Epidermal melanocyte (primary cell): ENCODE data around the gene FLT3.
"Not testable (repeated sequence)": the region's sequence is repeated elsewhere in the genome, so short reads cannot be mapped to it uniquely, and the experiment has no call there.

Source experiments
- DNase-seq: peaks from one replicate; pipeline ENCODE4 v3.0.0; 2011; ENCODE audit warnings: low spot score; ENCODE audit not compliant: insufficient read length

Gene FLT3

DNA sequence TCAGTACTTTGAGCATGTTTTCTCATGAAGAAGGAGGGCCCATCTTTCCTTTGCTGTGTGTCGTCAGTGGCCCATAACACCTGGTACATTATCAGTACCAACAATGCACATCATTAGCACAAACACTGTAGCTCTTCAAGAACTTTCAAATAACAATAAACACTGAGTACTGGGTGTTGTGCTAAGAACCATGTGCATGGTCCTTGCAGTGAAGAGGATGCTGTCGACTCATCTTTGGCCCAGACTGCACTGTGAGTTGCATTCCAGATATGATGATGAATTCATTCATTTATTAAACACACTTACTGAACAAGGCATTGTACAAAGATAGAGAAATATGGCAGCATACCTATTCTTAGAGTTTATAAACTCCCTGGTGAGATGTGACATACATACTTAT lies 55.8 kb downstream of the FLT3 start:
- DNase-seq: no peak

DNA sequence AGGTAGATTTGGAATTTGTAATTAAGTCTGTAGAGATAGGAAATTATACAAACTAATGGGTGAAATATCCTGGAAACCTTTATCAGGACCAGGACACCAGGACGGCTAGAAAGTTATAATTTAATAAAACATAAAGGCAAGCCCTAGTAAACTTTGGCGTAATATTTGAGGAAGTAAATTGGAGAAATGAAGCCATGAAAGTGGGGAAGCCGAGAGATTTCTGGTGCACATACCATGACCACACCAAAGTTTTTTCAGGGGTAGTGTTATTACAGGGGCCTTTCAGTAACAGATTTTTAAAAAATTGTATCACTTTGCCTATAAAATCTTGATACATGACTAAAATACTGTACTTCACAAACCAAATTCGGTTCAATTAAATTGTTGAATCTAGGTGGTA lies 57.2 kb downstream of the FLT3 start:
- DNase-seq: no peak

GRCh38 chr13:28041501-28041900 lies 58.9 kb downstream of the FLT3 start:
- no peak for DNase-seq

DNA sequence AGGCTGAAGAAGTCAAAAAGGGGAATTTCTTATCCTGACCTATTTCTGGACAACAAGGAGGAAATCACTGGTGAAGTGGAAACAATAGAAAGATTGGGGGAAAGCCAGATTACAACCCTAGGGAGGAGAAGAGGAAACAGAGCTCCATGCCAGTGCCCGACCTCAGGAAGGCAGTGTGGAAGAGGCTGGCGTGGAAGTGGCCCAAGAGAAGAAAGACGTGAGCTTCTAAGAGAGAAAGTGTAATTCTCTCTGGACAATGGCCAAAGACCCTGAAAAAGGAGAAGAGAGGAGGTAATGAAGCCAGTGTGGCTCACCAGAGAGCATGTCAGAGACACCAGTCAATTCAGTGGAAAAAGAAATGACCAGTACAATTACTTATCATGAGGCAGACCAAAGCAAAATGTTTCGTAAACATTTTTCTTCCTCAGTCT lies 59.3 kb downstream of the FLT3 start:
- DNase-seq: no peak

- DNase-seq: no peak
Observed at GRCh38 chr13:28037399-28037798, 63.0 kb downstream of the FLT3 start.

DNA sequence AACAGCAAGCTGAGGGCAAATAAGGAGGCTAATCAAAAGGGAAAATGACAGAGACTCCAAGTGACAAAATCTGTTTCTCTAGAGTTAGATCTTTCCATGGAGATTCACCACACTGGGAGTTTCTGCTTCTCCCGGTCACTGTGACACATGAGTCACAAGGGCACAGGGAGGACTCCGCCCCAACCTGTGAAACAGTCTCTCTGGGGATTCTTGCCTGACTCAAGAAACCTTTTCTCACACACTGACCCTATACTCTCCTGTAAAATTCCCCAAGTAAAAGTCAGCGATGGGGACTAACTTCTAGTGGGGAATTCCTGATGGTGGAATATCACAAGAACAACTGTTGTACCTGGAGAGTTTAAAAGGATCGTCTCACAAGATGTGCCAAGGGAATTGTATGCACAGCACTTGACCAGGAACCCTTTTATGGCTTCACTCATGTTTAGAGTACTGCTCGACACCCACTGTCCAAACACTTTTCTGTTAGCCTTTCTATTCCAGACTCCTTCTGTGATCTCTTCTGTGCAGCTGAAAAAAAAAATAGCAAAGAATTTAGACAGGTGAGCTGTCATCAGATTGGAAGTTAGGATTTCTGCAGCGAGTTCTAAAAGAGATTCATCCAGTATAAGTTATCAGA lies 65.1 kb downstream of the FLT3 start:
- no peak for DNase-seq

DNA sequence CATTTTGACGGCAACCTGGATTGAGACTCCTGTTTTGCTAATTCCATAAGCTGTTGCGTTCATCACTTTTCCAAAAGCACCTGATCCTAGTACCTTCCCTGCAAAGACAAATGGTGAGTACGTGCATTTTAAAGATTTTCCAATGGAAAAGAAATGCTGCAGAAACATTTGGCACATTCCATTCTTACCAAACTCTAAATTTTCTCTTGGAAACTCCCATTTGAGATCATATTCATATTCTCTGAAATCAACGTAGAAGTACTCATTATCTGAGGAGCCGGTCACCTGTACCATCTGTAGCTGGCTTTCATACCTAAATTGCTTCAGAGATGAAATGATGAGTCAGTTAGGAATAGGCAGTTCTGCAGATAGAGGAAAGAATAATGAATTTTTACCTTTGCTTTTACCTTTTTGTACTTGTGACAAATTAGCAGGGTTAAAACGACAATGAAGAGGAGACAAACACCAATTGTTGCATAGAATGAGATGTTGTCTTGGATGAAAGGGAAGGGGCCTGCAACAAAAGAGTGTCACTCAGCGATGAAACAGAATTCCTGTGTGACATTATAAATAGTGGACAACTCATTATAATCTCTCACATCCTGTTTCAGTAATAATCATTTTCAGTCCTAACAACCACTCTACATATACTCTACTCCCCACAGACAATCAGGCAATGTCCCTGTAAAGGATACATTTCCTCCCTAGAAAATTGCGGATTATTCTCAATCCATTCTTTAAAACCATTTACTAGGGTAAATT lies 66.3 kb downstream of the FLT3 start:
- DNase-seq: no peak

- not testable (repeated sequence) for DNase-seq
Observed at GRCh38 chr13:28032438-28032837, 67.9 kb downstream of the FLT3 start.

GRCh38 chr13:28031896-28032288 lies 68.5 kb downstream of the FLT3 start:
- no peak for DNase-seq

DNA sequence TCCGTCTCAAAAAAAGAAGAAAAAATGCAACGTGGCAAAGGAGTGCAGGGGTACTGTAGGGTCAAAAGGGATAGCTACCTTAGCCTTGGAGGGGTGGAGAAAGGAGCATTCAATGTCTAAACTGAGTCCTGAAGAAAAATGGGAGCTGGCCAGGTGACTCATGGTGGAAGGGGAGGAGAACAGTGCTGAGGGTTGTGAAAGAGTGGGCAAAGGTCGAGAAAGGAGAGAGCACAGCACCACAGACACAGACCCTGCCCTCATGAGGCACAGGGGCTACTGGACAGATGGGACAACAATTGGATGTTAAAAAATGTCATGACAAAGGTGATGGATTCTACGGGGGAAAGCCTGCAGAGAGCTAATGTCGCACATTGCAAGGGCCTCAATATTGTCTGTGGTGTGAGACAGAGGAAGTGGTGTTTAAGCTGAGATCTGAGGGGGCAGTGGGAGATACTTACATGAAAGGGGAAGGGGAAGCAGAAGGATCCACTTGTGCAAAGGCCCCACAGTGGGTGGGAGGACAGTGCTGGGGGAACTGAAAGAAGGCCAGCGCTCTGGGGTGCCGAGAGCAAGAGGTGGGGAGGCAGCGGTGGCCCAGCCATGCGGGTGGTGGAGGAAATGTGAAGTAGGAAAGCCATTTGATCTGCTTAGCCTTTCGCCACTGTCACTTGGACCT lies 69.0 kb downstream of the FLT3 start:
- DNase-seq: no peak

DNA sequence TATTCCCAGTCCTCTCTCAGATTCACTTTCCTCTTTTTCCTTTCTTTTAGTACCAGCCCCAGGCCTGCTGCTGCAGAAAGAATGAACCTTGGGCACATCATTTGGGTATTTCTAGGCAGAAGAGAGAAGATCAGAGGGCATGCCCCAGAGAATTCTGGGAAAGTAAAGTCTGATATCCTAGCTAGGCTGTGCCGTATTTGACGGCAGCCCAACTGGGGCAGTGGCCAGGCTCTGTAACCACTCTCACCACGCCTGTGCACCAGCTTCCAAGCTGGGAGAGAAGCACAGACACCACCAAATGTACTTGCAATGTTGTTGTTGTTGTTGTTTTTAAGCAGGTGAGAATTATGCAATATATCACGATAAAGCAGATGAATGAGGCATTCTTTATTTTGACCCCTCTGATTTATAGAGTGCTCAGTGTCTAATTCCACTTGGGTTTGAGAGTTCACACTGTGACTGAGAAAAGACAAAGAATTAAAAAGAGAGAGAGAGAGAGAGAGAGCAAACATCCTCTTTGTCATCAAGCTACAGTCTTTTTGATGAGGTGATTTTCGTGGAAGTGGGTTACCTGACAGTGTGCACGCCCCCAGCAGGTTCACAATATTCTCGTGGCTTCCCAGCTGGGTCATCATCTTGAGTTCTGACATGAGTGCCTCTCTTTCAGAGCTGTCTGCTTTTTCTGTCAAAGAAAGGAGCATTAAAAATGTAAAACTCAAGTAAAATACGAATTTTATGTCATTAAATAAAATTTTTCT lies 72.6 kb downstream of the FLT3 start:
- no peak for DNase-seq

DNA sequence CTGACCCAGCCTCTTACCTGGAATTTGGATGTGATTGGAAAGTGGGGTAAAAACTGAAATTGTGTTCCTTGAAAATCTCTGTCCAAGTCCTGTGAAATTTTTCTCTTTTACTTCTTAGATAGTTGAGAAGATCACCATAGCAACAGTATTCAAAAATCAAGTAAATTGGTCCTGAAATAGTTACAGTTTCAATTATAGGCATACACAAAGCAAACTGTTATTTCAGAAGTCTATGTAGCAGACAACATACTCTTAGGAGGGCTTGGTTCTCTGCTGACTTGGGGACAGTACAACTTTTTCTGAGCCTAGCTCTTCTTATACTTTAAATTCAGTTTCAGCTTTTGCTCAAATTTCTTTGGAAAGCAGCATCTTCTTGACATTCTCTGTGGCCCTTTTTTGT lies 73.3 kb downstream of the FLT3 start:
- no peak for DNase-seq

GRCh38 chr13:28026508-28026907 lies 73.9 kb downstream of the FLT3 start:
- DNase-seq: no peak

- DNase-seq: no peak
Observed at GRCh38 chr13:28022848-28023518, 77.4 kb downstream of the FLT3 start.

DNA sequence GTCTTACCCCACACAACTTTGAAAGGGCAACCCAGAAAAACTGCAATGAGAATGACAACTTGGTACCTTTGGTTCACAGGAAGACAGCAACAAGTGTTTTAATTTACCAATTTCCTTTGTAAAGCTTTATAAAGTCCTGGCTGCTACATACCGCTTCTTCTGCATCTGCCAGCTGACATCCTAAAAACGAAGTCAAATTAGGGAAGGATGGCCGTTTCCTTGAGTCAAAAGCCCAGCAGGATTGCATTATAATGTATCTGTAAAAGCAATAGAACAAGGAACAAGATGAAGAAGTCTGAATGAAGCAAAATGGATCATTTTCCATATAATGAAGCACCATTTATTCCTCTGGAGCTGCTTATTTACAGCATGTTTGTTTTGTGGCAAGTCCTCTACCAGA lies 86.1 kb downstream of the FLT3 start:
- no peak for DNase-seq

- no peak for DNase-seq
Observed at GRCh38 chr13:28013482-28013881, 86.9 kb downstream of the FLT3 start.

DNA sequence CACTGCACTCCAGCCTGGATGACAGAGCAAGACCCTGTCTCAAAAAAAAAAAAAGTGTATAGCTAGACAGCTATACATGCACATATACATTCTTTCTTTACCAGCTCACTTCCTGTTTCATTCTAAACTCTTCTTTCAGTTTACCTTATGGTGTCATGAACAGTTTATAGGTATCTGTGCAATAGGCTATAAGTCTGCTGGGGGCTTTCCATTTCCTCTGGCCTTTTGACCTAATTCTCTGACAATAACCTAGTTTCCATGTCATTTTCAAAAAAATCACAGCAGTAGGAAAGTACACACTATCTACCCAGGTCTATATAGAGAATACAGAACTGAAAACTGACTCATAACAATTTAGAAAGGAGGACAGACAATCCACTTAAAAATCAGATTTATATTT lies 87.5 kb downstream of the FLT3 start:
- no peak for DNase-seq

- DNase-seq: no peak
Observed at GRCh38 chr13:28012383-28012782, 88.0 kb downstream of the FLT3 start.

DNA sequence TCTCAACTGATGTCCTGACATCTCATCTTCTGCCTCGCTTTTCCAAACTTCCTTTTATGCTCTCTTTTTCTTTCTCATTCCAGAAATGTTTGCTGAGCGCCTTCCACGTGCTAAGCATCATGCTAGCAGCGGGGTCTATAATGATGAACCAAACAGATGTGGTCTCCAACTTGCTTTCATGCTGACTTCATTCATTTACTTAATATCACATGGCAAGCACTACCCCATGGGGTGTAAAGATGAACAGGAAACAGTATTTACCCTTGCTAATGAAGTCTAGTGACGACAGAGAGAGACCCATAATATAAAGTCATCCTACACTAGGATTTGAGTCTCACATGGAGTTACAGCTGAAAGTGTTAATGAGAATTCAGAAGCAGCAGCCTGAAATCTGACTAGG lies 90.3 kb downstream of the FLT3 start:
- no peak for DNase-seq

GRCh38 chr13:28005016-28005415 lies 95.4 kb downstream of the FLT3 start:
- not testable (repeated sequence) for DNase-seq
